ENCODE data around the gene ABCC6. TPM values are rescaled to one million over a fixed set of nuclear protein-coding genes. Genes with fewer than 3 reads are reported as not detected.

ABCC6 gene
- total and polyA plus RNA-seq, 10 donors, result 0.14 to 0.94 (median 0.46) TPM

DNA sequence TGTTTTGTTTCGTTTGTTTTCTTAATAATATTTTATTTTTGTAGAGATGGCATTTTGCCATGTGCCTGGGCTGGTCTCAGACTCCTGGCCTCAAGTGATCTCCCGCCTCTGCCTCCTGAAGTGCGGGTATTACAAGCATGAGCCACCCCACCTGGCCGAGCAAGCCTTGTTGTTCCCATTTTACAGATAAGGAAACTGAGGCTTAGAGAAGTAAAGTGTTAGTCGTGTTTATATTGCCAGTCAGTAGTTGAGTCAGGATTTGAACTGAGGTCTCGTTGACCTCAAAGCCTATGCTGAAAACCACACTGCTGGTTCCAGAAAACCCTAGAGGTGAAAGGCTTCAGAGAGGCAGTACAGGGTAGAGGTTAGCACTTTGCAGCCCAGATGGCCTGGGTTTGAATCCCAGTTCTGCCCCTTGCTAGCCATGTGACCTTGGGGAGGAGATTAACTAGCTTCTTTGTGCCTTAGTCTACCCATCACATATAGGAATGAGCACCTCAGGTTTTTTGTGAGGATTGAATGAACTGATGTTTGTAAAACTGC, 102.0 kb downstream of the ABCC6 start:
- Histone ChIP-seq H3K27ac (peak overlapping the region in 7 of 8 donors; percentile 5 to 65 (median 49)), H3K9me3 (peaks cover 0 to 45% (median 39%) of the 10 kb centered on the region in 8 donors), H3K4me1 (peaks cover 0 to 16% (median 3%) of the 10 kb centered on the region in 6 donors), H3K4me3 (no peak overlapping the region), H3K36me3 (peaks cover 3 to 100% (median 74%) of the 10 kb centered on the region in 6 donors), H3K27me3 (replicated peaks in 1 of 7) (no peaks in the 10 kb centered on the region)
- no peak for DNase-seq
- TF ChIP-seq POLR2AphosphoS5 (IDR thresholded peaks at IDR 0.05) (no peak), POLR2A (IDR thresholded peaks at IDR 0.05) (no peak)
- TF ChIP-seq, protein P1, sequence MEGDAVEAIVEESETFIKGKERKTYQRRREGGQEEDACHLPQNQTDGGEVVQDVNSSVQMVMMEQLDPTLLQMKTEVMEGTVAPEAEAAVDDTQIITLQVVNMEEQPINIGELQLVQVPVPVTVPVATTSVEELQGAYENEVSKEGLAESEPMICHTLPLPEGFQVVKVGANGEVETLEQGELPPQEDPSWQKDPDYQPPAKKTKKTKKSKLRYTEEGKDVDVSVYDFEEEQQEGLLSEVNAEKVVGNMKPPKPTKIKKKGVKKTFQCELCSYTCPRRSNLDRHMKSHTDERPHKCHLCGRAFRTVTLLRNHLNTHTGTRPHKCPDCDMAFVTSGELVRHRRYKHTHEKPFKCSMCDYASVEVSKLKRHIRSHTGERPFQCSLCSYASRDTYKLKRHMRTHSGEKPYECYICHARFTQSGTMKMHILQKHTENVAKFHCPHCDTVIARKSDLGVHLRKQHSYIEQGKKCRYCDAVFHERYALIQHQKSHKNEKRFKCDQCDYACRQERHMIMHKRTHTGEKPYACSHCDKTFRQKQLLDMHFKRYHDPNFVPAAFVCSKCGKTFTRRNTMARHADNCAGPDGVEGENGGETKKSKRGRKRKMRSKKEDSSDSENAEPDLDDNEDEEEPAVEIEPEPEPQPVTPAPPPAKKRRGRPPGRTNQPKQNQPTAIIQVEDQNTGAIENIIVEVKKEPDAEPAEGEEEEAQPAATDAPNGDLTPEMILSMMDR (IDR thresholded peaks at IDR 0.05 in 8 of 11, conservative IDR thresholded peaks at IDR 0.05 in 3 of 11), result no peak
- intact Hi-C loops (cut with DNase I; ENCODE audit: low total_unique reads), result no loop called here
- WGBS, 5 donors, result 52 to 65% (median 56%) methylated on average over 6 of the region's 6 CpGs

DNA sequence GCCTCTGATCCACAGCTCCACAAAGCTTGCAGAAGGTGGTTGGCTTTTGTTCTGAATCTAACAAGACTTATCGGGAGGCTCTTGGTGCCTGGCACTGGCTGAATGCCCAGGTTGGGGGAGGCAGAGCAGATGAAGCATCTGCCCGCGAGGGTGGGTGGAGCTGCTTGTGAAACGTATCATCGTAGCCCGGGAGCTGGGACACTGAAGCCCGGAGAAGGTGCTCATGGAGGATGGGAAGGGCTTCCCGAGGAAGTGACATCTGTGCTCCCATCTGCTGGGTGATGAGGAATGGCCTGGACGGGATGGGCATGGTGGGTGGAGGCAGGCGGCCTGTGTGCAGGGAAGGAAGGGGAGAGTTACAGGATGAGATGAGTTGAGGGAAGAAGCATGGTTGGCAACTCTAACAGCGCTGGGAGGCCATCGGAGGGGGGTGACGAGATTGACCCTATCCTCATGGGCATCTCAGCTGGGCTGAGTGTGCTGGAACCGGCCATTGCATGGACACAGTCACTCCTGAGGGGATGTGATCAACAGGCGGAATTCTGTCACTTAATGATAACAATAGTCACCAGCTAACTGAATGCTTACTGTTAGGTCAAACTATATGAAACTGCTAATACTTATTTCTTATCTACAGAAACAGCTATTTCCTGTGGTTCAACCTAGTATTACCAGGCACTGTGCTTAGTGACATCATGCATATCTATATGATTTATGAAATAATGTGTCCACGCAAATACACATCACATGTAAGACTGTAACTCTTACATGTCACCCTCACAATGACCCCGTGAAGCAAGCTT, 102.7 kb downstream of the ABCC6 start:
- Histone ChIP-seq H3K36me3 (peaks cover 3 to 100% (median 74%) of the 10 kb centered on the region in 6 donors), H3K9me3 (peaks cover 0 to 51% (median 41%) of the 10 kb centered on the region in 8 donors), H3K27me3 (replicated peaks in 1 of 7) (no peaks in the 10 kb centered on the region), H3K4me1 (peaks cover 0 to 16% (median 3%) of the 10 kb centered on the region in 6 donors), H3K4me3 (no peak overlapping the region), H3K27ac (peak overlapping the region in 6 of 8 donors; percentile 35 to 65 (median 52))
- TF ChIP-seq POLR2AphosphoS5 (IDR thresholded peaks at IDR 0.05), result peak; percentile 59 to 70 (median 62)
- no peak for TF ChIP-seq POLR2A (IDR thresholded peaks at IDR 0.05)
- TF ChIP-seq, protein P1 (IDR thresholded peaks at IDR 0.05 in 8 of 11, conservative IDR thresholded peaks at IDR 0.05 in 3 of 11), result no peak
- intact Hi-C loops (cut with DNase I; ENCODE audit: low total_unique reads), result no loop called here
- DNase-seq, result peak; percentile 81
- 31 to 54% (median 44%) methylated on average over 16 to 17 of the region's 17 CpGs for WGBS, 5 donors

GRCh38 chr16:16120044-16120381, 103.3 kb downstream of the ABCC6 start:
- H3K9me3 ChIP-seq, result peaks cover 0 to 46% (median 37%) of the 10 kb centered on the region in 8 donors
- H3K36me3 ChIP-seq, result peaks cover 7 to 100% (median 74%) of the 10 kb centered on the region in 6 donors
- TF ChIP-seq POLR2A (IDR thresholded peaks at IDR 0.05) (no peak), POLR2AphosphoS5 (IDR thresholded peaks at IDR 0.05) (no peak)
- TF ChIP-seq, protein P1 (IDR thresholded peaks at IDR 0.05 in 8 of 11, conservative IDR thresholded peaks at IDR 0.05 in 3 of 11), result no peak
- WGBS, 5 donors, result 29 to 58% (median 45%) methylated on average over 8 of the region's 8 CpGs
- H3K4me1 ChIP-seq, result peaks cover 0 to 16% (median 3%) of the 10 kb centered on the region in 6 donors
- no peak overlapping the region for H3K4me3 ChIP-seq
- DNase-seq, result no peak
- peak overlapping the region in 6 of 8 donors; percentile 35 to 65 (median 52) for H3K27ac ChIP-seq
- no peaks in the 10 kb centered on the region for H3K27me3 ChIP-seq (replicated peaks in 1 of 7)
- intact Hi-C loops (cut with DNase I; ENCODE audit: low total_unique reads), result no loop called here

DNA sequence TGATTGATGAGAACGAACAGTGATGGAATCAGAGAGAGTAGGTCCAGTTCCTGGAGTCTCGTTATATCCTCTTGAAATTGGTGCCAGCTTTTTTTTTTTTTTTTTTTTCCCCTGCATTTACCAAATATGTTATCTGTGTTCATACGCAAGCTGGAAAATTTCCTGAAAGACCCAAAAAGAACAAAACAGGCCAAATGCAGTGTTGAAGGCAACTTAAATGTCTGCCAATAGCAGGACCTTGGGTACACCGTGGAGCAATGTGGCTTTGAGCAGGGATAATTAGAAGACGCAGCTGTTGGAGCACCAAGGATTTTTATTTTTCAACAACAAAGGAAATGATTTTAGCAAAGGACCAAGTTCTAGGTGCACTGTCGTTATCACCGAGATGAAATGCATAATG, 105.0 kb downstream of the ABCC6 start:
- peaks cover 0 to 38% (median 30%) of the 10 kb centered on the region in 8 donors for H3K9me3 ChIP-seq
- TF ChIP-seq POLR2AphosphoS5 (IDR thresholded peaks at IDR 0.05), result no peak
- TF ChIP-seq, protein P1 (IDR thresholded peaks at IDR 0.05 in 8 of 11, conservative IDR thresholded peaks at IDR 0.05 in 3 of 11), result no peak
- no peak for TF ChIP-seq POLR2A (IDR thresholded peaks at IDR 0.05)
- DNase-seq, result no peak

More for the DNA sequence above, 105.0 kb downstream of the ABCC6 start:
- H3K4me3 ChIP-seq, result no peak overlapping the region
- no peak overlapping the region for H3K27ac ChIP-seq
- H3K36me3 ChIP-seq, result peaks cover 11 to 100% (median 77%) of the 10 kb centered on the region in 6 donors
- H3K4me1 ChIP-seq, result peaks cover 0 to 16% (median 3%) of the 10 kb centered on the region in 6 donors
- no peaks in the 10 kb centered on the region for H3K27me3 ChIP-seq (replicated peaks in 1 of 7)
- WGBS, 5 donors, result 96 to 99% (median 98%) methylated on average over 7 of the region's 7 CpGs
- intact Hi-C loops (cut with DNase I; ENCODE audit: low total_unique reads), result no loop called here

Measured in spleen (tissue), 11 donors.